D341Med (cell line): ENCODE data around the gene NT5M.
A peak's percentile ranks its signal among the peaks of the same experiment; 100 is the strongest.

Source experiments
- DNase-seq: peaks from one replicate; pipeline ENCODE4 v3.0.0; 2012; ENCODE audit warnings: low spot score

NT5M gene

GRCh38 chr17:17343896-17344506, 40.8 kb downstream of the NT5M start:
- DNase-seq = no peak

- no peak for DNase-seq
Measured at GRCh38 chr17:17344507-17345293, 41.5 kb downstream of the NT5M start.

- no peak for DNase-seq
Measured at GRCh38 chr17:17345294-17345597, 42.1 kb downstream of the NT5M start.

- DNase-seq = no peak
Measured at GRCh38 chr17:17345686-17346427, 42.7 kb downstream of the NT5M start.

- no peak for DNase-seq
Measured at GRCh38 chr17:17346428-17347233, 43.5 kb downstream of the NT5M start.

GRCh38 chr17:17347234-17347955, 44.2 kb downstream of the NT5M start:
- DNase-seq = no peak

- DNase-seq = no peak
Measured at GRCh38 chr17:17347956-17348871, 45.0 kb downstream of the NT5M start.

GRCh38 chr17:17348872-17349723, 45.9 kb downstream of the NT5M start:
- DNase-seq = no peak

- peak; percentile 12 for DNase-seq
Measured at GRCh38 chr17:17349724-17350106, 46.5 kb downstream of the NT5M start.

GRCh38 chr17:17350491-17351355, 47.5 kb downstream of the NT5M start:
- DNase-seq = peak; percentile 7

GRCh38 chr17:17351356-17351891, 48.3 kb downstream of the NT5M start:
- peak; percentile 5 for DNase-seq

GRCh38 chr17:17351901-17352781, 49.0 kb downstream of the NT5M start:
- DNase-seq = peak; percentile 14

GRCh38 chr17:17352836-17353624, 49.9 kb downstream of the NT5M start:
- peak; percentile 10 for DNase-seq

GRCh38 chr17:17353625-17354484, 50.7 kb downstream of the NT5M start:
- DNase-seq = peak; percentile 10

GRCh38 chr17:17354560-17355349, 51.6 kb downstream of the NT5M start:
- DNase-seq = peak; percentile 79
